Measurements from ENCODE around the gene ERMAP. TPM values are rescaled to one million over a fixed set of nuclear protein-coding genes. Genes with fewer than 3 reads are reported as not detected.

ERMAP gene
- total RNA-seq, 4 donors from 2014 or later, result 23.7 to 36.5 (median 28.9) TPM

GRCh38 chr1:42841010-42841409 is 24.1 kb downstream of the ERMAP start:
- Histone ChIP-seq H3K36me3 (peaks cover 0 to 6% of the 10 kb centered on the region in 2 donors), H3K27ac (no peak overlapping the region), H3K4me1 (peaks cover 10 to 13% of the 10 kb centered on the region in 2 donors), H3K4me3 (replicated peaks in 1 of 3) (no peak overlapping the region), H3K27me3 (no peaks in the 10 kb centered on the region), H3K9me3 (no peaks in the 10 kb centered on the region)
- no peak for TF ChIP-seq CTCF (IDR thresholded peaks at IDR 0.05)
- TF ChIP-seq POLR2A (IDR thresholded peaks at IDR 0.05), result no peak
- WGBS, 2 donors, result 90% methylated on average over 3 of the region's 3 CpGs
- DNase-seq, result no peak
- intact Hi-C loops (cut with DNase I), result no loop called here

- no peak overlapping the region for H3K4me3 ChIP-seq (replicated peaks in 1 of 3)
- no peak overlapping the region for H3K27ac ChIP-seq
- intact Hi-C loops (cut with DNase I), result no loop called here
- no peak for DNase-seq
- no peaks in the 10 kb centered on the region for H3K27me3 ChIP-seq
- H3K9me3 ChIP-seq, result no peaks in the 10 kb centered on the region
- WGBS, 2 donors, result 96% methylated on average over 2 of the region's 2 CpGs
- H3K4me1 ChIP-seq, result peaks cover 10 to 13% of the 10 kb centered on the region in 2 donors
- TF ChIP-seq POLR2A (IDR thresholded peaks at IDR 0.05) (no peak), CTCF (IDR thresholded peaks at IDR 0.05) (no peak)
- peaks cover 0 to 6% of the 10 kb centered on the region in 2 donors for H3K36me3 ChIP-seq
These were observed 24.7 kb downstream of the ERMAP start for GRCh38 chr1:42841440-42842147.

GRCh38 chr1:42844592-42845140 is 27.7 kb downstream of the ERMAP start:
- Histone ChIP-seq H3K27me3 (no peaks in the 10 kb centered on the region), H3K27ac (peak overlapping the region in 1 of 3 donors; percentile 28), H3K36me3 (peaks cover 0 to 6% of the 10 kb centered on the region in 2 donors), H3K4me1 (peaks cover 17 to 24% of the 10 kb centered on the region in 2 donors), H3K9me3 (no peaks in the 10 kb centered on the region), H3K4me3 (replicated peaks in 1 of 3) (no peak overlapping the region)
- peak; percentile 12 to 62 for DNase-seq
- TF ChIP-seq POLR2A (IDR thresholded peaks at IDR 0.05), result no peak
- no peak for TF ChIP-seq CTCF (IDR thresholded peaks at IDR 0.05)
- intact Hi-C loops (cut with DNase I), result no loop called here
- WGBS, 2 donors, result 94 to 95% methylated on average over 4 of the region's 4 CpGs

- H3K4me1 ChIP-seq, result peaks cover 17 to 24% of the 10 kb centered on the region in 2 donors
- 67 to 73% methylated on average over 1 of the region's 1 CpG for WGBS, 2 donors
- H3K4me3 ChIP-seq (replicated peaks in 1 of 3), result no peak overlapping the region
- H3K27ac ChIP-seq, result peak overlapping the region in 1 of 3 donors; percentile 28
- TF ChIP-seq POLR2A (IDR thresholded peaks at IDR 0.05), result no peak
- TF ChIP-seq CTCF (IDR thresholded peaks at IDR 0.05), result no peak
- peaks cover 0 to 6% of the 10 kb centered on the region in 2 donors for H3K36me3 ChIP-seq
- no peaks in the 10 kb centered on the region for H3K9me3 ChIP-seq
- DNase-seq, result no peak
- H3K27me3 ChIP-seq, result no peaks in the 10 kb centered on the region
- intact Hi-C loops (cut with DNase I), result no loop called here
These were observed 28.3 kb downstream of the ERMAP start for GRCh38 chr1:42845193-42845592.

GRCh38 chr1:42845866-42846256 is 28.9 kb downstream of the ERMAP start:
- Histone ChIP-seq H3K36me3 (peaks cover 1 to 7% of the 10 kb centered on the region in 2 donors), H3K27ac (peak overlapping the region in 2 of 3 donors; percentile 3 to 42), H3K4me1 (peaks cover 17 to 24% of the 10 kb centered on the region in 2 donors), H3K27me3 (no peaks in the 10 kb centered on the region), H3K9me3 (no peaks in the 10 kb centered on the region), H3K4me3 (replicated peaks in 1 of 3) (peak overlapping the region; percentile 11 to 93 (median 42))
- DNase-seq, result no peak
- 11 to 13% methylated on average over 10 of the region's 10 CpGs for WGBS, 2 donors
- intact Hi-C loops (cut with DNase I), result no loop called here
- TF ChIP-seq CTCF (IDR thresholded peaks at IDR 0.05), result no peak

All from thyroid gland (tissue), 4 donors.